ENCODE measurements around the gene PIK3R1. TPM values are rescaled to one million over a fixed set of nuclear protein-coding genes. Genes with fewer than 3 reads are reported as not detected.

The PIK3R1 gene
- total RNA-seq, 1 donor from 2014 or later, result 27.4 TPM

DNA sequence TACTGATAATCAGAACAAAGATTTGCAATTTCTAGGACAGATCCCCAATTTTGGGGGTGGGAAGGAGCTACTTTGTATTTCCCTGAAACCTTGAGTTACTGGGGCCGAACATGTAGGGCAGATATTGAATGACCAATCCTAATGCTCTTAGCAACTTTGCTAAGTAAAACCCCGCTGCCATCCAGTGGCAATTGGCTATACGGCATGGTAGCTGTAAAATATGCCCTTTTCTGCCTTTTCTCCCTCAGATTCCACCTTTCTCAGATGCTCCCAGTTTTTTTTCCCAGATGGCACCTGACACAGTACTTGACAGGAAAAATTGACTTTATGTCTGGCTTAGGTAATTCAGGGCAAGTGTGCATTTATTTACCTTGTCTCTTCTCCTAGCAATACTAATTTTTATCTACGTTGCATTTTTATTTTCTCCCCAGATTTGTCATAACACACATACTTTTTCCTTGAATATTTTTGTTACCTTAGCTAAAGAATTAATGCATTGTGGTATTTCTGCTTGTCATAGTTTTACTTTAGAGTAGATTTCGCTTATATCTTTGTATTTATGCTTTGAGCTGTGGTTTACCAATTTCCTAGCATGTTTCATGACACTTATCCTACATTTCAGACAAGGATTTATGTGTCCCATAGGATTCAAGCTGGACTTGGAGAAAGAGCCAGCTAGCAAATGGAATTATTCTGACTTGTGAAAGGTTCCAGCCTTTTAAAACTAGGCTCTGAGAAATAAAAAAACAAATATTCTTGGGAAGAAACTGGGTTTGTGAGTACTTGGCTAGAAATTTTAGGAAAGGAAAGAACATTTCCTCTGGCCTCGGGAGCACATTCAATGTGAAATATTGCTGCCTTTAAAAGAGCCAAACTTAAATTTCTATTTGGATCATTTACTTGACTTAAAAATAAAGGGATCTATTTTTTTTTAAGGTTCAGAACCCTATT is 37.4 kb downstream of the PIK3R1 start:
- H3K27me3 Mint-ChIP-seq (ENCODE audit: unreplicated experiment), result no peaks in the 10 kb centered on the region

GRCh38 chr5:68253624-68254585 is 38.3 kb downstream of the PIK3R1 start:
- Mint-ChIP-seq H3K27me3 (ENCODE audit: unreplicated experiment) (no peaks in the 10 kb centered on the region), H3K4me1 (ENCODE audit: unreplicated experiment) (peaks cover 54% of the 10 kb centered on the region), H3K4me3 (ENCODE audit: unreplicated experiment) (no peak overlapping the region), H3K27ac (ENCODE audit: unreplicated experiment) (no peak overlapping the region), H3K36me3 (ENCODE audit: unreplicated experiment) (peaks cover 6% of the 10 kb centered on the region), H3K9me3 (ENCODE audit: unreplicated experiment) (no peaks in the 10 kb centered on the region)
- TF ChIP-seq, protein P1, sequence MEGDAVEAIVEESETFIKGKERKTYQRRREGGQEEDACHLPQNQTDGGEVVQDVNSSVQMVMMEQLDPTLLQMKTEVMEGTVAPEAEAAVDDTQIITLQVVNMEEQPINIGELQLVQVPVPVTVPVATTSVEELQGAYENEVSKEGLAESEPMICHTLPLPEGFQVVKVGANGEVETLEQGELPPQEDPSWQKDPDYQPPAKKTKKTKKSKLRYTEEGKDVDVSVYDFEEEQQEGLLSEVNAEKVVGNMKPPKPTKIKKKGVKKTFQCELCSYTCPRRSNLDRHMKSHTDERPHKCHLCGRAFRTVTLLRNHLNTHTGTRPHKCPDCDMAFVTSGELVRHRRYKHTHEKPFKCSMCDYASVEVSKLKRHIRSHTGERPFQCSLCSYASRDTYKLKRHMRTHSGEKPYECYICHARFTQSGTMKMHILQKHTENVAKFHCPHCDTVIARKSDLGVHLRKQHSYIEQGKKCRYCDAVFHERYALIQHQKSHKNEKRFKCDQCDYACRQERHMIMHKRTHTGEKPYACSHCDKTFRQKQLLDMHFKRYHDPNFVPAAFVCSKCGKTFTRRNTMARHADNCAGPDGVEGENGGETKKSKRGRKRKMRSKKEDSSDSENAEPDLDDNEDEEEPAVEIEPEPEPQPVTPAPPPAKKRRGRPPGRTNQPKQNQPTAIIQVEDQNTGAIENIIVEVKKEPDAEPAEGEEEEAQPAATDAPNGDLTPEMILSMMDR (IDR thresholded peaks at IDR 0.05), result no peak
- no peak for DNase-seq (ENCODE audit: extremely low spot score, unreplicated experiment)

More for the DNA sequence above, 37.4 kb downstream of the PIK3R1 start:
- Mint-ChIP-seq H3K4me1 (ENCODE audit: unreplicated experiment) (peaks cover 59% of the 10 kb centered on the region), H3K36me3 (ENCODE audit: unreplicated experiment) (peaks cover 4% of the 10 kb centered on the region), H3K27ac (ENCODE audit: unreplicated experiment) (peak overlapping the region; percentile 56), H3K4me3 (ENCODE audit: unreplicated experiment) (no peak overlapping the region), H3K9me3 (ENCODE audit: unreplicated experiment) (no peaks in the 10 kb centered on the region)
- no peak for DNase-seq (ENCODE audit: extremely low spot score, unreplicated experiment)
- TF ChIP-seq, protein P1 (IDR thresholded peaks at IDR 0.05), result peak; percentile 89

DNA sequence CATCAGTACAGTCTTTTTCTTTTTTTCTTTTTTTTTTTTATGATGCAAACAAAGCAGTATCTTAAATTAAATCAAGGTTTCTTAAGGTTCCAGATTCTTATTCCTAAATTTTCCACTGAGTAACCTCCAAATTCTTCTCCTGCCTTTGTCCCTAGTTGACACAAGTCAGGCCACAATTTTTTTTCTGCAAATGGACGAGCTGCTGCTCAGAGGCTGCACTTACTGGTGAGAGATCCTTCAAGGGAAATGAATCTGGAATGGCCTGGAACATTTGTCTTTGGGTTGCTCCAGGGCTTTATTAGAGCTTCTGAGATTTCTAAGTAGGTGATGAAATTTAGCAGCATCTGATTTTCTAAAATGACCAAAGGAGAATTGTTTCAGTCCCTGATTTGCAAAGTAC is 39.3 kb downstream of the PIK3R1 start:
- TF ChIP-seq, protein P1 (IDR thresholded peaks at IDR 0.05), result no peak
- H3K27ac Mint-ChIP-seq (ENCODE audit: unreplicated experiment), result no peak overlapping the region
- no peaks in the 10 kb centered on the region for H3K9me3 Mint-ChIP-seq (ENCODE audit: unreplicated experiment)
- no peak overlapping the region for H3K4me3 Mint-ChIP-seq (ENCODE audit: unreplicated experiment)
- peaks cover 46% of the 10 kb centered on the region for H3K4me1 Mint-ChIP-seq (ENCODE audit: unreplicated experiment)
- no peaks in the 10 kb centered on the region for H3K27me3 Mint-ChIP-seq (ENCODE audit: unreplicated experiment)
- DNase-seq (ENCODE audit: extremely low spot score, unreplicated experiment), result no peak
- H3K36me3 Mint-ChIP-seq (ENCODE audit: unreplicated experiment), result peaks cover 6% of the 10 kb centered on the region

- H3K9me3 Mint-ChIP-seq (ENCODE audit: unreplicated experiment), result no peaks in the 10 kb centered on the region
- peaks cover 6% of the 10 kb centered on the region for H3K36me3 Mint-ChIP-seq (ENCODE audit: unreplicated experiment)
- no peak overlapping the region for H3K27ac Mint-ChIP-seq (ENCODE audit: unreplicated experiment)
- peaks cover 46% of the 10 kb centered on the region for H3K4me1 Mint-ChIP-seq (ENCODE audit: unreplicated experiment)
- no peak for DNase-seq (ENCODE audit: extremely low spot score, unreplicated experiment)
- TF ChIP-seq, protein P1 (IDR thresholded peaks at IDR 0.05), result no peak
- no peaks in the 10 kb centered on the region for H3K27me3 Mint-ChIP-seq (ENCODE audit: unreplicated experiment)
- no peak overlapping the region for H3K4me3 Mint-ChIP-seq (ENCODE audit: unreplicated experiment)
Measured at GRCh38 chr5:68255305-68256120, 40.0 kb downstream of the PIK3R1 start.

Data from osteocyte (in vitro differentiated cells).